ENCODE results near the gene PTGER1.

The PTGER1 gene

DNA sequence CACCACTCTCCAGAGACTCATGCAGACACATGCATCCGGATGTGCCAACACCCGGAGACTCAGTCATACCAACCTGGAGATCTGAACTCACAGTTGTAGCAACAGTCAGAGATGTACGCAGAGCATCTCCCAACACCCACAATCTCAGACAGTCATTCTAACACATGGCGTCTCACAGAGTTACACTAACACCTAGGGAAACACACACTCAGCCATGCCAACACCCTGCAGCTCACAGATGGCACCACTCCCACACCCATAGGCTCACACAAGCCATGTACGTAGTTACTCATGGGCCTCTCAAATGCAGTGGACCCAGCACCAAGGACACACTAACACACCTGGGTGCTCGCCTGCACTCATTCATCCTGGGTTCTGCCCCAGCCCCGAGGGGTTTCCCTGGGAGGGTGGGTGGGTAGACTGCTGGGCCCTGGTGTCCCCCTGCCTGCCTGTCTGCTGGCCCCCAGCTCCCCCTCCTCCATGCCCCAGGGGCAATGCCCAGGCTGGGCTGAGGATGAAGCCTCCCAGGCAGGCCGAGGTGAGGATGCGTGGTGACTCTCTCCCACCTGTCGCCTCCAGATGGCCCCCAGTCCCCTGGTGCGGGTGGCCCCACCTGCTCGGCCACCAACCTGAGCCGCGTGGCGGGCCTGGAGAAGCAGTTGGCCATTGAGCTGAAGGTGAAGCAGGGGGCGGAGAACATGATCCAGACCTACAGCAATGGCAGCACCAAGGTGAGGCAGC, 32.1 kb downstream of the PTGER1 start:
- no peaks in the 10 kb centered on the region for H3K9me3 ChIP-seq
- peaks cover 34 to 38% of the 10 kb centered on the region in 2 experiments for H3K4me1 ChIP-seq (ENCODE audit: control insufficient read depth in 1 of 2, insufficient read depth in 1 of 2, low read depth in 1 of 2, low read length in 1 of 2)
- TF ChIP-seq CTCF (IDR thresholded peaks at IDR 0.05), result no peak
- peaks cover 69% of the 10 kb centered on the region for H3K36me3 ChIP-seq
- no peaks in the 10 kb centered on the region for H3K27me3 ChIP-seq
- no peak overlapping the region for H3K4me3 ChIP-seq (ENCODE audit: low read depth in 1 of 2, low read length in 1 of 2)
- H3K27ac ChIP-seq, result no peak overlapping the region

DNA sequence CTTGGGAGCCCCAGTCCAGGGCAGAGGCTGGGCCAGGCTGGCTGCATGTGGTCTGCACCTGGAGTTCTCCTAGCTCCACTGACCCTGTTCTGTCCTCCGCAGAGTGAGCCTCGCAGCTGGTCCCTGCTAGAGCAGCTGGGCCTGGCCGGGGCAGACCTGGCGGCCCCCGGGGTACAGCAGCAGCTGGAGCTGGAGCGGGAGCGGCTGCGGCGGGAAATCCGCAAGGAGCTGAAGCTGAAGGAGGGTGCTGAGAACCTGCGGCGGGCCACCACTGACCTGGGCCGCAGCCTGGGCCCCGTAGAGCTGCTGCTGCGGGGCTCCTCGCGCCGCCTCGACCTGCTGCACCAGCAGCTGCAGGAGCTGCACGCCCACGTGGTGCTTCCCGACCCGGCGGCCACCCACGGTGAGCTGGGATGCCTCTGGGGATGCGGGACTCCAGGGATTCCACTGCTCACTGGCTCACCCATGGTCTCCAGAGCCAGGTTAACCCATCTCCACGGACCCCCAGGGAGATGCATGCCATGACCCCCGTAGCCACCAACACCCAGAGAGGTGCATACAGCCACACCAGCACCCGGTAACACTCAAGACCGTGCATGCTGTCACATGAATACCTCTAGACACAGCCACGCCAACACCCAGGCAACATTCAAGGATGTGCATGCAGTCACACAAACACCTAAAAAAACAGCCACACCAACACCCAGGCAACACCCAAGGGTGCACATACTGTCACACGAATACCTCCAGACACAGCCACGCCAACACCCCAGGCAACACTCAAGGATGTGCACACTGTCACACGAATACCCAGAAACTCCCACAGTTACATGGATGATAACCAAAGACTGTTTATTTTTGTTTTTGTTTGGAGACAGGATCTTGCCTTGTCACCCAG, 33.9 kb downstream of the PTGER1 start:
- no peaks in the 10 kb centered on the region for H3K27me3 ChIP-seq
- H3K36me3 ChIP-seq, result peaks cover 51% of the 10 kb centered on the region
- peak overlapping the region; percentile 87 for H3K27ac ChIP-seq
- TF ChIP-seq CTCF (IDR thresholded peaks at IDR 0.05), result no peak
- H3K4me1 ChIP-seq (ENCODE audit: control insufficient read depth in 1 of 2, insufficient read depth in 1 of 2, low read depth in 1 of 2, low read length in 1 of 2), result peaks cover 48 to 56% of the 10 kb centered on the region in 2 experiments
- no peaks in the 10 kb centered on the region for H3K9me3 ChIP-seq
- H3K4me3 ChIP-seq (ENCODE audit: low read depth in 1 of 2, low read length in 1 of 2), result peak overlapping the region; percentile 78 to 83

DNA sequence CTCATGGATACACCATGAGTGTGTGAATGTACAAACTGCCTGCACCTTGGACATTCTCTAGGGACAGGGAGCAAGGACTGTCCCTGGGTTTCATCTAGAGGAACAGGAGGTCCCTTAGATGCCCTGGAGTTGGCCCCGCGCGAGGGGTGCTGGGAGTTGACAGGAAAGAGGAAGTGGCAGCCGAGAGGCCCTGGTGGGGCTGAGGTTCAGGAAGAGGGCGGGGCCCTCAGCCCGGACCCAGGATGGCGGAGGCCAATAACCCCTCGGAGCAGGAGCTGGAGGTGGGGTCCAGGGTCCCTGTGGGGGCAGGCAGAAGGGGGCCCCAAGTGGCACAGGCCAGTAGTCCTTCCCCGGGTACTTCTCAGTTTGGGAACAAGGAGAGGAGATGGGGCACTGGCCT, 35.1 kb downstream of the PTGER1 start:
- peaks cover 52 to 64% of the 10 kb centered on the region in 2 experiments for H3K4me1 ChIP-seq (ENCODE audit: control insufficient read depth in 1 of 2, insufficient read depth in 1 of 2, low read depth in 1 of 2, low read length in 1 of 2)
- TF ChIP-seq CTCF (IDR thresholded peaks at IDR 0.05), result peak; percentile 35
- no peaks in the 10 kb centered on the region for H3K27me3 ChIP-seq
- H3K9me3 ChIP-seq, result no peaks in the 10 kb centered on the region
- peak overlapping the region; percentile 78 to 83 for H3K4me3 ChIP-seq (ENCODE audit: low read depth in 1 of 2, low read length in 1 of 2)
- H3K36me3 ChIP-seq, result peaks cover 38% of the 10 kb centered on the region
- H3K27ac ChIP-seq, result peak overlapping the region; percentile 87

GRCh38 chr19:14439014-14439413, 36.1 kb downstream of the PTGER1 start:
- Histone ChIP-seq H3K27me3 (no peaks in the 10 kb centered on the region), H3K4me3 (ENCODE audit: low read depth in 1 of 2, low read length in 1 of 2) (peak overlapping the region; percentile 5 to 17), H3K4me1 (ENCODE audit: control insufficient read depth in 1 of 2, insufficient read depth in 1 of 2, low read depth in 1 of 2, low read length in 1 of 2) (peaks cover 62 to 74% of the 10 kb centered on the region in 2 experiments), H3K36me3 (peaks cover 28% of the 10 kb centered on the region), H3K27ac (peak overlapping the region; percentile 87), H3K9me3 (no peaks in the 10 kb centered on the region)
- TF ChIP-seq CTCF (IDR thresholded peaks at IDR 0.05), result no peak

DNA sequence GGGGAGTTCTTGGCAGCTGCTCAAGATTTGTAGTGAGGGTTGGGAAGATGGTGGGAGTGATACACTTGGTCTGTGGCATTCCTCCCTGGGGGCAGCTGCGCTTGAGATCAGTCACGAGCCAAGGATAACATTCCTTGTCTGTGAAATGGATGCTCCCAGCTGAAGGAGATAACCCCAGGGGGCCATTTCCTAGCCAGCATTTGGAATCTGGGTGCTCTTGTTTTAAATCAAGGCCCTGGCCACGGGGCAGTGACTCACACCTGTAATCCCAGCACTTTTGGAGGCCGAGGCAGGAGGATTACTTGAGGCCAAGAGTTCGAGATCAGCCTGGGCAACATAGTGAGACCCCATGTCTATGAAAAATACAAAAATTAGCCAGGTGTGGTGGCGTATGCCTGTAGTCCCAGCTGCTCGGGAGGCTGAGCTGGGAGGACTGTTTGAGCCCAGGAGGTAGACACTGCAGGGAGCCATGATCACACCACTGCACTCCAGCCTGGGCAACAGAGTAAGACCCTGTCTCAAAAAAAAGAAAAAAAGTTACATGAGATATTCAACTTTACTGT, 37.5 kb downstream of the PTGER1 start:
- peaks cover 14% of the 10 kb centered on the region for H3K36me3 ChIP-seq
- H3K27ac ChIP-seq, result peak overlapping the region; percentile 87
- no peaks in the 10 kb centered on the region for H3K9me3 ChIP-seq
- no peaks in the 10 kb centered on the region for H3K27me3 ChIP-seq
- no peak for TF ChIP-seq CTCF (IDR thresholded peaks at IDR 0.05)
- peaks cover 72 to 83% of the 10 kb centered on the region in 2 experiments for H3K4me1 ChIP-seq (ENCODE audit: control insufficient read depth in 1 of 2, insufficient read depth in 1 of 2, low read depth in 1 of 2, low read length in 1 of 2)
- H3K4me3 ChIP-seq (ENCODE audit: low read depth in 1 of 2, low read length in 1 of 2), result no peak overlapping the region
